DND-41 (cell line): Measurements from ENCODE around the gene ABHD4.

Experiments
- ATAC-seq: fragments of 200-7000 bp; cut with Tn5 transposase; 3 replicates; pipeline ENCODE4 v1.9.1; 2021; ENCODE audit warnings: low read depth; ENCODE audit not compliant: insufficient read depth
- DNase-seq: peaks from one replicate; pipeline ENCODE4 v3.0.0-alpha.2; 2020
- H2AFZ ChIP-seq: 2 replicates; pipeline ENCODE4 v1.6.0; 2012; ENCODE audit warnings: low read depth, low read length
- H3K27ac ChIP-seq: 2 replicates; pipeline ENCODE4 v1.5.1; 2012; ENCODE audit warnings: low read length, inconsistent platforms
- H3K27me3 ChIP-seq: fragments of 200-600 bp; sonication (generic); 2 replicates; pipeline ENCODE4 v1.6.0; 2012; ENCODE audit warnings: low read length, mild to moderate bottlenecking, inconsistent platforms; ENCODE audit not compliant: insufficient read depth, poor library complexity
- H3K36me3 ChIP-seq: 2 replicates; pipeline ENCODE4 v1.5.1; 2012; ENCODE audit warnings: low read length, inconsistent platforms; ENCODE audit not compliant: insufficient read depth
- H3K4me1 ChIP-seq: 2 replicates; pipeline ENCODE4 v1.5.1; 2012; ENCODE audit warnings: mild to moderate bottlenecking, low read length; ENCODE audit not compliant: insufficient read depth
- H3K4me2 ChIP-seq: 2 replicates; pipeline ENCODE4 v1.6.0; 2012; ENCODE audit warnings: mild to moderate bottlenecking, moderate library complexity, low read length, inconsistent platforms; ENCODE audit not compliant: insufficient read depth
- H3K4me3 ChIP-seq, 2 experiments: fragments of 200-600 bp in 1 of 2; shearing (Covaris generic) in 1 of 2; 2 replicates each; pipeline ENCODE4 v1.5.1; 2012 to 2016; ENCODE audit warnings: inconsistent platforms in 2 of 2, low read length in 2 of 2, mild to moderate bottlenecking in 2 of 2, low read depth in 1 of 2, moderate library complexity in 1 of 2
- H3K79me2 ChIP-seq: 2 replicates; pipeline ENCODE4 v1.6.0; 2012; ENCODE audit warnings: low read length, inconsistent platforms; ENCODE audit not compliant: insufficient read depth
- H3K9ac ChIP-seq: 2 replicates; pipeline ENCODE4 v1.6.0; 2012; ENCODE audit warnings: low read depth, mild to moderate bottlenecking, inconsistent platforms, low read length, moderate library complexity
- H3K9me3 ChIP-seq: 2 replicates; pipeline ENCODE4 v1.5.1; 2012; ENCODE audit warnings: low read length, moderate library complexity, mild to moderate bottlenecking, inconsistent platforms; ENCODE audit not compliant: insufficient read depth, severe bottlenecking
- H4K20me1 ChIP-seq: 2 replicates; pipeline ENCODE4 v1.6.0; 2012; ENCODE audit warnings: low read length; ENCODE audit not compliant: insufficient read depth
- CTCF ChIP-seq: IDR thresholded peaks from 2 replicates; pipeline ENCODE4 v1.5.1; 2012; ENCODE audit warnings: borderline replicate concordance, low read length, moderate library complexity, mild to moderate bottlenecking; ENCODE audit not compliant: poor library complexity, severe bottlenecking; ENCODE audit errors: extremely low read depth
- EZH2 ChIP-seq: IDR thresholded peaks from 3 replicates; pipeline ENCODE4 v1.6.1; 2012; ENCODE audit warnings: borderline replicate concordance, low read depth, mild to moderate bottlenecking, moderate library complexity, low read length, inconsistent platforms; ENCODE audit not compliant: severe bottlenecking

ABHD4 gene

DNA sequence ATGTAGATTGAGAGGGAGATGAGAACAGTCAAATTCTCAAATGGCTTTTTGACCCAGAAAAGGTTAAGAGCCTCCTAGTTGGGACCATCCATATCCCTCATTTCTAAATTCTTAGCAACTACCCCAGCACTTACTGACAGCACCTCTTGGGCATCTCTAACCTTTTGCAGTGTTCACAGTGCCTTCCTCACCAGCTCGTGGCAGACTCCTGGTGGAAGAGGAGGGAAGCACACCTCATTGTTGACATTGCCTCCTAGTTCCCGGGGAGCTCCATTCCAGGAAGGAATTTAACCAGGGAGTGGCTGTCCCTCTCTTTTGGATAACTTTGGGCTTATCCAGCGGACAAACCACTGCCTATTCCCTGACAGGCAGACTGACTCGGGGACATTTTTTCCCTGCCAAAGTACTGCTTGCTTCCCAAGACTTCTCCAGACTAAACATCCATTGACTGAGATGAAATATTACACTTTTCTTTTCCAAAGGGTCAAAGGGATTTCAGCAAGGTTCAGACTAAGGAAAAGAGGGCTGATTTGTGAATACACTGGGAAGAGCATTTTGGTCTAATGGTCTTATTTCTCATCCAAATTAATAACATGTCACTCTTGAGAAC, 55.0 kb downstream of the ABHD4 start:
- DNase-seq, result peak; percentile 43

GRCh38 chr14:22656226-22656625, 58.1 kb downstream of the ABHD4 start:
- no peak for ATAC-seq

More for the DNA sequence above, 55.0 kb downstream of the ABHD4 start:
- no peak overlapping the region for H3K4me3 ChIP-seq
- no peaks in the 10 kb centered on the region for H3K9me3 ChIP-seq
- no peaks in the 10 kb centered on the region for H3K4me1 ChIP-seq
- H2AFZ ChIP-seq, result no peak overlapping the region
- no peaks in the 10 kb centered on the region for H4K20me1 ChIP-seq
- peak; percentile 86 for ATAC-seq
- no peak overlapping the region for H3K4me2 ChIP-seq
- peaks cover 16% of the 10 kb centered on the region for H3K27me3 ChIP-seq
- H3K27ac ChIP-seq, result no peak overlapping the region
- H3K36me3 ChIP-seq, result no peaks in the 10 kb centered on the region
- H3K9ac ChIP-seq, result no peak overlapping the region
- peak; percentile 79 for TF ChIP-seq CTCF
- TF ChIP-seq EZH2, result no peak
- H3K79me2 ChIP-seq, result no peaks in the 10 kb centered on the region

GRCh38 chr14:22656945-22657731, 59.0 kb downstream of the ABHD4 start:
- H3K36me3 ChIP-seq, result no peaks in the 10 kb centered on the region
- TF ChIP-seq CTCF, result no peak
- no peak for TF ChIP-seq EZH2
- ATAC-seq (no peak), DNase-seq (no peak)
- H3K27ac ChIP-seq, result no peak overlapping the region
- H3K27me3 ChIP-seq, result peaks cover 17% of the 10 kb centered on the region
- H4K20me1 ChIP-seq, result no peaks in the 10 kb centered on the region
- no peak overlapping the region for H3K4me2 ChIP-seq
- H3K9ac ChIP-seq, result no peak overlapping the region
- no peak overlapping the region for H3K4me3 ChIP-seq
- no peaks in the 10 kb centered on the region for H3K9me3 ChIP-seq
- no peaks in the 10 kb centered on the region for H3K79me2 ChIP-seq
- H2AFZ ChIP-seq, result no peak overlapping the region
- no peaks in the 10 kb centered on the region for H3K4me1 ChIP-seq

More at GRCh38 chr14:22656226-22656625, 58.1 kb downstream of the ABHD4 start:
- H2AFZ ChIP-seq, result no peak overlapping the region
- H3K4me1 ChIP-seq, result no peaks in the 10 kb centered on the region
- H3K9me3 ChIP-seq, result no peaks in the 10 kb centered on the region
- H3K4me3 ChIP-seq, result no peak overlapping the region
- H3K27me3 ChIP-seq, result peaks cover 16% of the 10 kb centered on the region
- TF ChIP-seq CTCF, result no peak
- no peak for TF ChIP-seq EZH2
- no peak overlapping the region for H3K27ac ChIP-seq
- no peaks in the 10 kb centered on the region for H4K20me1 ChIP-seq
- H3K36me3 ChIP-seq, result no peaks in the 10 kb centered on the region
- no peak for DNase-seq
- no peaks in the 10 kb centered on the region for H3K79me2 ChIP-seq
- H3K4me2 ChIP-seq, result no peak overlapping the region
- no peak overlapping the region for H3K9ac ChIP-seq
